ENCODE data around the gene RBP2.

RBP2 gene

GRCh38 chr3:139430493-139430892, 45.8 kb downstream of the RBP2 start:
- no peaks in the 10 kb centered on the region for H4K20me1 ChIP-seq (ENCODE audit: insufficient read depth)
- H3K36me3 ChIP-seq (ENCODE audit: insufficient read depth) = no peaks in the 10 kb centered on the region
- H3K4me3 ChIP-seq (IDR thresholded peaks at IDR 0.05; ENCODE audit: insufficient read depth, low read depth, low read length) = no peak overlapping the region
- peaks cover 20% of the 10 kb centered on the region for H3K4me1 ChIP-seq (ENCODE audit: low read depth, poor library complexity, severe bottlenecking)
- no peaks in the 10 kb centered on the region for H3K79me2 ChIP-seq (ENCODE audit: insufficient read depth, low read depth)
- no peak overlapping the region for H3K9ac ChIP-seq
- TF ChIP-seq CTCF (conservative IDR thresholded peaks at IDR 0.05; ENCODE audit: low read depth, low read length) = no peak
- H3K27ac ChIP-seq = no peak overlapping the region
- H3K27me3 ChIP-seq (ENCODE audit: insufficient read depth, low read depth) = no peaks in the 10 kb centered on the region
- no peak overlapping the region for H2AFZ ChIP-seq (ENCODE audit: low read depth)
- no peak overlapping the region for H3K4me2 ChIP-seq

GRCh38 chr3:139427283-139428060, 48.8 kb downstream of the RBP2 start:
- peaks cover 20% of the 10 kb centered on the region for H3K4me1 ChIP-seq (ENCODE audit: low read depth, poor library complexity, severe bottlenecking)
- H3K4me3 ChIP-seq (IDR thresholded peaks at IDR 0.05; ENCODE audit: insufficient read depth, low read depth, low read length) = no peak overlapping the region
- H3K27ac ChIP-seq = no peak overlapping the region

GRCh38 chr3:139425745-139426400, 50.4 kb downstream of the RBP2 start:
- Histone ChIP-seq H3K79me2 (ENCODE audit: insufficient read depth, low read depth) (no peaks in the 10 kb centered on the region), H3K36me3 (ENCODE audit: insufficient read depth) (no peaks in the 10 kb centered on the region), H3K4me2 (no peak overlapping the region), H3K4me1 (ENCODE audit: low read depth, poor library complexity, severe bottlenecking) (peaks cover 27% of the 10 kb centered on the region), H3K27ac (no peak overlapping the region), H2AFZ (ENCODE audit: low read depth) (no peak overlapping the region), H4K20me1 (ENCODE audit: insufficient read depth) (no peaks in the 10 kb centered on the region), H3K9ac (no peak overlapping the region), H3K4me3 (IDR thresholded peaks at IDR 0.05; ENCODE audit: insufficient read depth, low read depth, low read length) (no peak overlapping the region), H3K27me3 (ENCODE audit: insufficient read depth, low read depth) (no peaks in the 10 kb centered on the region)
- no peak for TF ChIP-seq CTCF (conservative IDR thresholded peaks at IDR 0.05; ENCODE audit: low read depth, low read length)

More at GRCh38 chr3:139427283-139428060, 48.8 kb downstream of the RBP2 start:
- H3K79me2 ChIP-seq (ENCODE audit: insufficient read depth, low read depth) = no peaks in the 10 kb centered on the region
- no peaks in the 10 kb centered on the region for H4K20me1 ChIP-seq (ENCODE audit: insufficient read depth)
- H3K36me3 ChIP-seq (ENCODE audit: insufficient read depth) = no peaks in the 10 kb centered on the region
- TF ChIP-seq CTCF (conservative IDR thresholded peaks at IDR 0.05; ENCODE audit: low read depth, low read length) = peak; percentile 90
- H2AFZ ChIP-seq (ENCODE audit: low read depth) = no peak overlapping the region
- peak overlapping the region; percentile 38 for H3K4me2 ChIP-seq
- H3K27me3 ChIP-seq (ENCODE audit: insufficient read depth, low read depth) = no peaks in the 10 kb centered on the region
- H3K9ac ChIP-seq = no peak overlapping the region

- H3K4me3 ChIP-seq (IDR thresholded peaks at IDR 0.05; ENCODE audit: insufficient read depth, low read depth, low read length) = no peak overlapping the region
- H3K9ac ChIP-seq = no peak overlapping the region
- H3K4me2 ChIP-seq = no peak overlapping the region
- H3K79me2 ChIP-seq (ENCODE audit: insufficient read depth, low read depth) = no peaks in the 10 kb centered on the region
- TF ChIP-seq CTCF (conservative IDR thresholded peaks at IDR 0.05; ENCODE audit: low read depth, low read length) = no peak
- no peaks in the 10 kb centered on the region for H3K36me3 ChIP-seq (ENCODE audit: insufficient read depth)
- no peak overlapping the region for H3K27ac ChIP-seq
- no peaks in the 10 kb centered on the region for H3K27me3 ChIP-seq (ENCODE audit: insufficient read depth, low read depth)
- peaks cover 23% of the 10 kb centered on the region for H3K4me1 ChIP-seq (ENCODE audit: low read depth, poor library complexity, severe bottlenecking)
- H2AFZ ChIP-seq (ENCODE audit: low read depth) = no peak overlapping the region
- H4K20me1 ChIP-seq (ENCODE audit: insufficient read depth) = no peaks in the 10 kb centered on the region
These were observed 53.1 kb downstream of the RBP2 start for GRCh38 chr3:139423232-139423631.

Measured in KMS-11 (cell line).